NCI-H510A treated with DMSO at 0.1 percent for 48 hours (cell line): ENCODE data around the gene RASSF9.

Experiments used
- DNase-seq: peaks from one replicate; lab custom pipeline; 2025; lab: John Stamatoyannopoulos, UW

The RASSF9 gene

DNA sequence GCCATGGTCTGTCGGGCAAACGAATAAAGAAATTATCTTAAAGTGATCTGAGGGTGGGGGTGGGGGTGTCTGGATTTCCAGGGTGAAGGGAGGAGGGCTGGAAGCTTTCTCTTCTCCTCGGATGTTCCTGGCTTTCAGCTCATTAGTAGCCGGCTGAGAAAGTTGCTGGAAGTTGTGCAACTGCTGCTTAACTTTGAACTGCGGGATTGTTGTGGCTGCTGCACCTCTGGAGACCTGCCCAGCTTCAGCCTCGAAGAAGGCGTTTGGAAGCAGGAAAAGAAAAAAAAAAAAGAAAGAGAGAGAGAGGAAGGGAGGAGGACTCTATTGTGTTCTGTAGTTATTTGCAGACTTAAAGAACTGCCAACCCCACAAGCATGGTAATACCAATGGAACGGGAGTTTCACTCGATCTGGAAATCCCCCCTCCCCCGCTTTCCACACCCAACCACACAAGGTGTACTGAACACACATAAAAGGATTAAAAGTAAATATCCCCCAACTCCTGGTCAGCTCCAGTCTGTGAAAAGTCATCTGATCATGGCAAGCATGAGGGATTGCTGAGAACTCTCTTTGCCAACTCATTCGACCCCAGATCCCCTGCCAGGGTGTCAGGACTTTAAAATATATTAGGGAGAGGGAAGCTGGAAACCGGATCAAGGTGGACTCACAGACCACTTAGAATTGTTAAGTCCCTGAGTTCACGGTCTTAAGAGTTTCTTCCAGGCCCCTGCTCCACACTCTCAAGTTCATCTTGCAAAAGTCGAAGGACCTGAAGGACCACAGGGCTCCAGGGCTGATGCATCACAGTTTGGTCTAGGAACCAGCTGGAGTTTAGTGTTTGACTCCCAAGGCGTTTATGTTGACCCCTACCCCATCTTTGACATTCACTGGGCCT lies at the start of gene RASSF9:
Gene RASSF9 (minus strand): TSS at position 213 of the 894 bp plus-strand sequence. CDS start 208 bp downstream, at position 5.
- no peak for DNase-seq

DNA sequence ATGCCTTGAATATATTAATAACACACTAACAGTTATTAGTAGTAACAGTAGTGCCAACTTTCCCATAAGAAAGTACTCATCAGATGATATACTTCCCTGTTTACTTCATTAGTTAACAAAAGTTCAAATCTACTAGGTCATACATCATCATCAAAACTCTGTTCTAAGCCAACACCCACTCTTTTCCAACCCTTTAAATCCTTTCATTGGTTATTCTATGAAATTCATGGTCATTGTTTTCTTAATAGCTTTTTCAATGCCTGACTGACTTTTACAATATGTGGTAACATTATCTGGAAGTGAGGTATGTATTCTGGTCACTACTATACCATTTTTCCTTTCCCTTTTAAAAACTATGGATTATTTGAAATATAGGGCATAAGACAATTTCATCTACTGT lies 47.6 kb upstream of the RASSF9 start:
- DNase-seq: no peak

DNA sequence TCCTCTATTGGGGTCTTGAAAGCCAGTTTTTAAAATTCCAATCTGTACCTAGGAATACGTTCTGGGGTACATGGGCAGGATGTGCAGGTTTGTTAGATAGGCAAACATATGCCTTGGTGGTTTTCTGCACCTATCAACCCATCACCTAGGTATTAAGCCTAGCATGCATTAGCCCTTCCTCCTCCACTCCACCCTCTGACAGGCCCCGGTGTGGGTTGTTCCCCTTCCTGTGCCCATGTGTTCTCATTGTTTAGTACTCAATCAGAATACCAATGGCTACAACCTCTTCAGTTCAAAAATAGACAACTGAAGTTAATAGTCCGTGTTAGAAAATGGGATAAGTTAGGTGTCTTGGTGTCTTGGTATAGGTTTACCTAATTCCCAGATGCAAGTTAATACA lies 41.2 kb upstream of the RASSF9 start:
- no peak for DNase-seq

DNA sequence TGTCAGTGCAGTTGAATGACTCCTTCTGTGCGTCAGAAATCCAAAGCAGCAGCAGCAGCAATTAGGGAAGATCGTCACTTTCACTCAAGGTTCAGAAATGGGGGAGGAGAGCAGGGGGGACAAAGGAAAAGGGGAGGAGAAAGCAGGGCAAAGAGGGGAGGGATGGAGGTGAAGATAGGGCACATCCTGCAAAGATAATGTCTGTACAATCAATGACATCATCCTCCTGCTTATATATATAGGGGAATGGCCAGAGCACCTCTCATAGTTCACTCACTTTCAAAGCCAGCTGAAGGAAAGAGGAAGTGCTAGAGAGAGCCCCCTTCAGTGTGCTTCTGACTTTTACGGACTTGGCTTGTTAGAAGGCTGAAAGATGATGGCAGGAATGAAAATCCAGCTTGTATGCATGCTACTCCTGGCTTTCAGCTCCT lies 37.8 kb upstream of the RASSF9 start, which contains the start of gene NTS:
Gene NTS (plus strand): TSS at position 265 of the 431 bp plus-strand sequence. CDS start 109 bp downstream, at position 374.
- DNase-seq: peak; percentile 31

DNA sequence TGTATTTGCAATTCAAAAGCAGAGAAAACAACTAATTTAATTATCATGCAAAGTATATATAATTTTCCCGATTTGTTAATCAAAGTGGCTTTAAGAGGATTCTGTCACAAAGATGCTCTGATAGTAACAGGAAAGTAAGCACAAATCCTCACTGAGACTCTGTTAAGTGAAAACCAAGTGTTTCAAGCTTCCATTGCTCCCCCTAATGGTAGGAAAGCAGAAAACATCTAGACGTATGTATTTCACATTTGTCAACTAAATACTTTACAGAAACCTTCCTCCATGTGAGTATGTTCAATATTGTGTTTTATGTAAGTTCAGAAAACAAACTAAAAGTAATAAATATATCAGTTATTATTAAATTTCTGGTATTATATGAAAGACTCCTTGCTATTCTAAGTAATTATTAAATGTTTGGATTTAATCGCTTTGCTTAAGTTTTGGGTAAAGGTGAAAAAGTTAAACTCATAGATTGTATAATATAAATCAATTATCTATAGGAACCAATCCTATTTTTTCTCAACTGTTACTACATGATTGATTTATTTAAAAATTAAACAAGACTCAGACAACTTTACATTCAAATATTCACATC lies 36.4 kb upstream of the RASSF9 start:
- peak; percentile 85 for DNase-seq

DNA sequence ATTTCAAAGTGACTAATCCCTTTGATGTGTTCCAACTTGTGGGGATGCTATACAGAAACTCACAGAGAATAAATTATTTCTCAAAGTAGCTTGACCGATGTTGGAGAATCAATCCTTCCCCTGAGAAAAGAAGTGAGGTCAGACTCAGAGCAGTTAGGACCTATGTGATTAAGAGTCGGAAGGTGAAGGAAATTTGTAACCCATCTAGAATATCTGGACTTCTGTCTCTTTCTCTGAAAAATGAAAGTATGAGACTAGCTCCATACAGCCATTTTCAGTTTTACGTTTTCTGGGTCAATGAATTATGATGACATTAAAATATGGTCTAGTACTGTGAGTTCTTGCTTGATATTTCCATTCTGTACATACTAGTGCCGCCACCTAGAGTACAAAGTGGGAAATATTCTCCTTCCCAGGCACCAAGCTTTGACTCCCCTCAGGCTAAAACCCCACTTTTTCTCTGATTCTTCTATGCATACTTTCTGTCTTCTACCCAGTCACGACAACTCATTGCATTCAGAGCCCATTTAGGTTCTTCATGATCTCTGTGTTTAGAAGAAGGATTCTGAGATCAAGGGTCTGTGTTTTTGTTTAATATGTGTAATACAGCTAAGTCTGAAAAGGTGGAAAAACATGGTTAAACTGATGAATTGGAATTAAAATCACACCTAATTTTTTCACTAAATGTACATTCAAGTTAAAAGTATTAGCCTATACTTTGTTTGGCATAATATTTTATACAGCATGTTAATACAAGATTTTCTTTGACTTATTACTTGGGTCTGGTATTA lies 31.0 kb upstream of the RASSF9 start:
- peak; percentile 70 for DNase-seq

DNA sequence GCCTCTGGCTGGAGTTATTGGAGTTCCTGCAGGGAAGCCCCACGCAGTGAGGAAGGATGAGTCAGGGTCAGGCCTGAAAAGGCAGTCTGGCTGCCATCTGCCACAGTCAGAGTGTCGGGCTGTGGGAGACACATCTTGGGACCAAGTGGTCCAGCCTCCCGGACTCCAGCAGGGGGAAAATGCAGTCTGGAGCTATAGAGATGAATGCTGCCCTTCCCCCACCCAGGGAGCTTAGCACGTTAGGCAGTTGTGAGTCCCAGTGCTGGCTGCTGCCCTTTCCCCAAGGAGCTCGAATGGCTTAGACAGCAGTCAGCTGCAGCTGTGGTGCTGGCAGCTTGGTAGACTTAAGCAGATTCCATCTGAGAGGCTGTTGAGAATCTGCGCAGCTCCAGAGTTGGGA lies 29.7 kb upstream of the RASSF9 start:
- no peak for DNase-seq

DNA sequence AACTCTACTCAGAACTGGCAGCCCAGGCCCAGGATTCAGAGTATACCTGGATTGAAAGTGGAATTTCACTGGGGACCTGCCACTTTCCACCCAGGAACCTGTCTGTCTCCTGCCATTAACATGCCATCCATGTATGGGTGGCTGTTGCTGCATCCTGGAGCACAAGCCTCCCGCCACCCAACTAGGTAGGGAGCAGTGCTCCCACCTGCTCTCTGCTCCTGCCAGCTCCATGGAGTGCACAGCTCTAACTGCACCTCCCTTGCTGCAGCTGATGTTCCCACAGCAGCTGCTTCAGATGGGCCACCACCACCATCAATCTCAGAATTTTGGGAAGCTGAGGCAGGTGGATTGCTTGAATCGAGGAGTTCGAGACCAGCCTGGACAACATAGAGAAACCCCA lies 20.8 kb upstream of the RASSF9 start:
- no peak for DNase-seq

DNA sequence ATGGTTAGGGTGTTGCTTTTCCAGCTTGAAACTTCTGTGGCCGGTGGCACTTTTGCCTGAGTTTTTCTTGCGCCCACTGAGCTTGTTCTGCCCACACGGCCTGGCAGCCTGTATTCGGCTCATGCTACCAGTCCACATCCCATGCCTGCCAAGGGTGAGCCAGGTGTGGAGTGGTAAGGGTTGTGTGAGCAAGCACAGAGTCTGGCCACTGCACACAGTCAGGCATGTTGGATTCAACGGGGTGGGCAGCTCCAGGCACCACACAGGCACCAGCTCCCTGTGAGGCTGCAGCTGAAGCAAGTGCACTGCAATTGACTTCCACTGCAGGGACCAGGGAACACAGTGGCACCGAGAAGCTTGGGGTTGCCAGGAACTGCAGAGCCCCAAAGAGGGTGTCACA lies 19.1 kb upstream of the RASSF9 start:
- no peak for DNase-seq

DNA sequence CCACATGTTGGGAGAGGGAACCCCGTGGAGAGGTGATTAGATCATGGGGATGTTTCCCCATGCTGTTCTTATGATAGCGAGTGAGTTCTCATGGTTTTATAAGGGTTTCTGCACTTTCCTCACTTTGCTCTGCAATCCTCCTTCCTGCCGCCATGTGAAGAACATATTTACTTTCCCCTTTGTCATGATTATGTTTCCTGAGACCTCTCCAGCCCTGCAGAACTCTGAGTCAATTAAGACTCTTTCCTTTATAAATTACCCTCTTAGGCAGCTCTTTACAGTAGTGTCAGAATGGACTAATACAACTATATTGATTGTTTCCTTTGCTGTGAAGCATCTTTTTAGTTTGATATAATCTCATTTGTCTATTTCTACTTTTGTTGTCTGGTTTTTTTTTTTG lies 13.1 kb upstream of the RASSF9 start:
- no peak for DNase-seq

DNA sequence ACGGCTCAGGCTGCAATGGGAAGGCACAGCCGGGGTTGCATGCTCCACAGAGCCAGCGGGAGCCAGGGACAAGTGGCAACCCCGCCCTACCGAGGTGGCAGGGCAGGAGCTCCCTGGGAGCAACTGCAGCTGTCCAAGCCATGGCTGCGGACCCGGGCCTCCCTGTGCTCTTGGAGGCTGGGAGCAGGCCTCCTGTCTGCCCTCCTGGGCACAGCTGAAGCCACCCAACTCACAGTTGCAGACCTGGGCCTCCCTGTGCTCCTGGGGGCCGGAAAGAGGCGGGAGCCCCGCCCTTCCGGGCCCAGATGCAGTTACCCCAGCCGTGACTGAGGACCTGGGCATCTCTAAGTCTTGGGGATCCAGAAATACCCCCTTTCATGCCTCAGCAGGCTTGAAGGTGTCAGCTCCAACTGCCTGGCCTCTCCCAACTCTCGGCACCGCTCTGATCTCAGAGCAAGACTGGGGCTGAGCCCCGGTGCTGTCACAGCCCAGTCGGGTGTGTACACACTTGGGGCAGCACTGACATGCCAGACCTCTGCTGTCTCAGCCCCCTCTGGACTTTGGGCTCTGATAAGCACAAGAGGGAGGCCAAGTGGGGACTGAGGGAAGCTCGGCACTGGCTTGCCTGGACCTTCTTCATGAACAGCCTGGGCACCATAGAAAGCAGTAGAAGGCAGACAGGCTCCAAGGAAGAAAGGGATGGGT lies 7.5 kb upstream of the RASSF9 start:
- no peak for DNase-seq

DNA sequence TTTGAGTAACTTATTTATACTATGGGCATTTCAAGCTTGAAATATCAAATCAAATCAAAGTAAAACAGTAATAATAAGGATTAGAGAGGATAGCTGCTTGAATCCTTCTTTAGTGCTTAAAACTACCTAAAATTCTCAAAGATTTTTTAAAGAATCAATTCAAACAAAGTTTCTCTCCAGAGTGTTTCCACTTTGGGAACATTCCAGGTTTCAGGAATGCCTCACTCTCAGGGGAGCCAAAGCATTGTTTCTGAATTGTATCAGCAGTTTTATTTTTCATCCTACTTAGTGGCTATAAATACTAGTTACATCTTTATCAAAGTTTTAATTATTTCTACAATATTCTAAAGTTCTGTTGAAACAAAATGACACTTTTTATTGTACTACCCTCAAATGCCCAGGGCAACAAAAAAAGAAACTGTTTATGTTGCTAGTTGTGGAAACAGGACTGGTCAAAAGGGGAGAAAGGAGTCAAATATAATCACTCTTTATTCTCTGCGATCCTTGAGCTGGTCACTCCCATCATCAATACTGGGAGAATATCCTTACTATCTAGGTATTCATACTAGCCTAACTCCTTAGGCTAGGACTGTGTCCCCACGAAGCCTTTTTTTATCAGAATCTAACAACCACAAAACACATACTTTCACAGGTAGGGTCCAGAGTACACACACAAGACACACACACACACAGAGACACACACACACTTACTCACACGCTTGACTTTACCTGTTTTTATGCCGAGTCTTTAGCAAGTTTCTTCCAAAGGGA lies 598 bp downstream of the RASSF9 start:
- DNase-seq: no peak

DNA sequence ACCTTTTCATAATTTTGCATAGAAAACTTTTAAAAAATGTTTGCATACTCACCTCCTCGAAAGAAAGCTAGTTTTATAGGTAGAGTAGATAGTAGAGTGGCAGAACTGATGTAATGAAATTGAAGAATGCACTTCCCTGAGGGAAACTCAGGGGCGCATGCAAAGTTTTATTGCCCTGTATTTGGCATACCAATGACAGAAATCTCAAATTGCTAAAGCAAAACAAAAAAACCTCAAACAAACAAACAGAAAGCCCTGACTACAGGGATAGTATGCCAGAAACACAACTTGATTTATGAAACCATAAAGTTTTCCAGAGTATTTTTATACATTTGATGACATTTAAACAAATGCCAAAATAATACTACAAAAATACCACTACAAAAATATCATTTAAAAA lies 1.8 kb downstream of the RASSF9 start:
- no peak for DNase-seq

DNA sequence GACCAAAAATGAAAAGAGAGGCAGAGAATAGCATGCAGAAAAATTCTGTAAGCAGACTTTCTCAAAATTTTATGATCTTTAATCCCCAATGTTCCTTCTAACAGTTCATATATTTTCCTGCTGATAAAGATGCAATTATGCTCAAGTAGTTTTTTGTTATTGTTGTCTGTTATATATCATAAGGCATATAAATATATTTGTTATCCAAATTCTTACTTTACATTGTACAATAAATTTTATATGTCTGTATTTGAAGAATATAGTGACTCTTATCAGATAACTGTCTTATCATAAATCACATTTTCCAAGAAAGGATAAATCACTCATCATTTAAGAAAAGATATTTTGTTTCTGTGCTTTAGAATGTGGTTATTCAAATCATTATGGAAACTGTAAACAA lies 2.6 kb downstream of the RASSF9 start:
- no peak for DNase-seq

DNA sequence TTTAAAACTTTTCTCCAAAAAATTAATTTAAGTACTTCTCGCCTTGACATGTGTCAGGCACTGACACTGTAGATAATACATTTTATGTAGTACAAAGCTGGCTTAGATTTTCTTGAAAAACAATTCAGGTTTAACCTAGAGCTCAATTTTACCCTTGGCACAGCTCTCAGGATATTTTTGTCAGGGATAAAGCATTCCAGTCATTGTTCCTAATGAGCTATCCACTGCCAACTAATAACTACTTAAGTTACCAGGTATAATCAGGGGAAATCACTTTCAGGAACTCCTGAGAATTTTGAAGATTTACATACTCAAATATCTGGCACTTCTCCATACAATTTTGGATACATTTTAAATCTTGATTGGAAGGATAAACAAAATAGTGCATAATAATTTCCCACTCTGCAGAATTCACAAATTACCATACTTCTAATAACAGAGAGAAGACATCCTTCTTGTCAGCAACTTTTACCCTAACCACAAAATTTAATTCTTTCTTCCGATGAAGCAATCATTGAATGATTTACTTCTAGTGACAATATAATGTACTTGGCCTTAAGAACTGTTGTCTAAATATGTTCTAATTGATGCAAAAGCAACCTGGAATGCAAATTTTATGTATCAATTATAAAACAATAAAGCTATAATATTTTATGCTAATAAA lies 4.8 kb downstream of the RASSF9 start:
- no peak for DNase-seq

DNA sequence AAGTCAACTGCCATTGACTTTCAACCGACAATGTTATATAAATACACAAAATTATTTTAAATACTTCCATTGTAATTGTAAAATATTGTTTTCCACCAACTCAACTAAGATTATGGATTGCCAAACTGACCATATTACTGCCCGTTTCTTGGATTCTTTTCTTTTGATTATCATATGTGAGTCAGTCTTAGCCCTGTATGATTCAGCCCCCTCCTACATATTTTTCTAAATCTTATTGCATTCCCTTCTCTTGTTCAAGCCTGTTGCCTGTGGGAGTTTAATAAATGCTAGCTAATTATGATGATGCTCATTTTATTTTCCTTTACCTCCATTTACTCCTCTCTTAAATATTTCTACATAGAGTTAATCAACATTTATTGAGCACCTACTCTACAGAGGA lies 6.8 kb downstream of the RASSF9 start:
- DNase-seq: no peak

DNA sequence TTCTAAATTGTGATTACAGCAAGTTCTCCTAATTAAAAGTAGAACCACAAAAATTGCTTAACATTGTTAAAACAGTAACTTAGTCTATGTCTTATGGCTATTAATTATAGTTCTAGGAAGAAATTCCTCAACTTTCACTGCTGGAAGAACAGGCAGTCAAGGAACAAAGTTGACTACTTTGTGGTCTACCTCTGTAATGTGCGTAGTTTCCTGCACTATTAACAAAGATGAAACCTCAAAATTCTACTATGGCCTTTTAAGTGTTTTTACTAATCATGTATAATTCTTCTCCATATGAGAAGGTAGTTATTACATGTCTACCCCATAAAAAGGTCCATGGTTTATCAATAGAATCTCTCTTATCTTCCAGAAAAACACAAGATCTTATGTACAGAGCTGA lies 7.6 kb downstream of the RASSF9 start:
- DNase-seq: no peak

DNA sequence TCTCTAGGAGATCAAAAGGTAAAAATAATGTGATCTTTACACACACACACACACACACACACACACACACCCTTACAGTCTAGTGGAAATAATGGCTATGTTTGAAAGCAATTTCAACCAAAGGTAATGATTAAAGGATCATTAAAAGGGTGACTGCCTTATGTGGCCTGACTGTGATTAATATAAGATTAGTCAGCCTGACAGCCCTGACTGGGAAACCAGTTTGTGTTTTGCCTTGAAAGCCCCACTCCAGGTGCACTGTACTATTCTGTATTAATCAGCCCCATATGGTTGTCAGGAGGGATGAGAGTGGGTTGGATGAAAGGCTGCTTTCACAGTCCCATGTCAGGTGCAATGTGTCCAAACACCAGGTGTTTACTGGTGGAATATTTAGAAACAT lies 10.5 kb downstream of the RASSF9 start:
- DNase-seq: no peak

DNA sequence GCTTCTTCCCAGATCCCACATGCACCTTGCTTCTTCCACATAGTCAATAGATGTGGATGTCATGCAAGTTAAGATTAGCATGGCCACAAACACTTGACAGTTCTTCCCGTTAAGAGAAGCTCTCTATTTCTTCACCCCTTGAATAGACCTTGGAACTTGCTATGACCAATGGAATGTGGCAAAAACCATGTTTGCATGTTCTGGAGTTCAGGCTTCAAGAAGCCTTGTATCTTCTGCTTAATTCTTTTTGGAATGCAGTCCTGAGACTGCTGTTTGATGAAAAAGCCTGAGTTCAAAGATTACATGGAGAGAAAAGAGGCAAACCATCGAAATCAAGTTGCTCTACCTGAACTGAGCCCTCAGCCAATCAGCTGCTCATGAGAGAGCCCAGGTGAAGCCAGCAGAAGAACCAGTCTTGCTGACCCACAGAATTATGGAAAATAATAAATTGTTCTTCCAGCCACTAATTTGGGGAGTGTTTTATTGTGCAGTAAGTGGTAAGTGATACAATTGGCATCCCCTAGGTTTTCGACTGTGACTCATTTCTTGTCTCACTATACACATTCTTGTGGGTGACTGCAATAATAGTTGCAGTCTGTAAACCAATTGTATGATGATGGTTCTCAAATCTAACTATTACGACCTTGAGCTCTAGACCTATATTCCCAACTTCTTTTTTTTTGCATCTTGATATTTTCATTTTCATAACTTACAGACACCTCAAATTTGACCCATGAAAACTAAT lies 12.6 kb downstream of the RASSF9 start:
- no peak for DNase-seq

DNA sequence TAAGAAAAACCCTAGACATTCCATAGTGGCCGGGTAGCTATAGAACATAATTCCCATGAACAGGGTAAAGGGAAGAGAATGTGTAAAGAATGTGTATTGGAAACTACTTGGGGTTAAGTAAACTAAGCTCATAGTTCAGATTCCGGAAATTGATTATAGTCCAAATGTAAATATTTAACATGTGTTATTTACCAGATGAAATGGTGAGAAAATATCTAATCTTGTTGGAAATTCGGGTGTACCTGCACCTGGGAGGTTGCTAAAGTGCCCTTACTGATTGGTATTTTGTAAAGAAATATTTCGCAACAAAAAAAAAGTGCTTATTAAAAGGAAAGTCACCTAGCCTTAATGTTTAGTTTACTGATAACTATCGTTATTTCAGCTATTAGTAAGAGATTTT lies 14.4 kb downstream of the RASSF9 start:
- DNase-seq: no peak
